WERI-Rb-1 (cell line): ENCODE data around the gene TMEM243.
"Not testable (repeated sequence)": the region's sequence is repeated elsewhere in the genome, so short reads cannot be mapped to it uniquely, and the experiment has no call there.

Source experiments
- DNase-seq: peaks from one replicate; pipeline ENCODE4 v3.0.0-alpha.2; 2020
- H3K27ac ChIP-seq: fragments of 250-450 bp; sonication (Bioruptor Pico); 2 replicates; pipeline ENCODE4 v1.5.1; 2020; ENCODE audit warnings: mild to moderate bottlenecking, moderate library complexity
- H3K27me3 ChIP-seq: fragments of 250-450 bp; sonication (Bioruptor Pico); 2 replicates; pipeline ENCODE4 v1.5.1; 2021; ENCODE audit warnings: mild to moderate bottlenecking, low read depth, moderate library complexity; ENCODE audit not compliant: insufficient read depth, severe bottlenecking
- H3K36me3 ChIP-seq: fragments of 250-450 bp; sonication (Bioruptor Pico); 2 replicates; pipeline ENCODE4 v1.5.1; 2020; ENCODE audit warnings: mild to moderate bottlenecking, moderate library complexity
- H3K4me3 ChIP-seq: 2 replicates; pipeline ENCODE4 v1.5.1; 2011; ENCODE audit warnings: low read depth, mild to moderate bottlenecking, control low read depth, low read length
- H3K9me3 ChIP-seq: fragments of 250-450 bp; sonication (Bioruptor Pico); 2 replicates; pipeline ENCODE4 v1.5.1; 2021; ENCODE audit warnings: mild to moderate bottlenecking, moderate library complexity; ENCODE audit not compliant: severe bottlenecking
- TF ChIP-seq, protein P1 (sequence below): IDR thresholded peaks from 2 replicates; pipeline ENCODE4 v1.5.1; 2011; ENCODE audit warnings: low read depth, mild to moderate bottlenecking, control low read depth, inconsistent platforms, low read length

TMEM243 gene

DNA sequence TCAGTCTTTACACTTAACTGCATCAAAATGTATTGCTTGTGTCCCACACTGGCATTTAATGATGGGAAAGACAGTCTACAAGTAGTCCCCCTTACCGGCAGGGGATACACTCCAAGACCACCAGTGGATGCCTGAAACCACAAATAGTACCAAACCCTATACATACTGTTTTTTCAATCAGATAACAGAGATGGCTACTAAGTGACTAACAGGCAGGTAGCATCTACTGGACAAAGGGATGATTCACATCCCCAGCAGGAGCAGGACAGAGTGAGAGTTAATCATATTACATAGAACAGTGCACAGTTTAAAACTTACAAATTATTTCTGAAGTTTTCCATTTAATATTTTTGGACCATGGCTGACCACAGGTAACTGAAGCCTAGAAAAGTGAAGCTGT lies 13.2 kb downstream of the TMEM243 start:
- no peak for DNase-seq
- Histone ChIP-seq H3K36me3 (peaks cover 37% of the 10 kb centered on the region), H3K9me3 (peaks cover 19% of the 10 kb centered on the region), H3K27me3 (no peaks in the 10 kb centered on the region), H3K4me3 (no peak overlapping the region), H3K27ac (no peak overlapping the region)
- TF ChIP-seq, protein P1, sequence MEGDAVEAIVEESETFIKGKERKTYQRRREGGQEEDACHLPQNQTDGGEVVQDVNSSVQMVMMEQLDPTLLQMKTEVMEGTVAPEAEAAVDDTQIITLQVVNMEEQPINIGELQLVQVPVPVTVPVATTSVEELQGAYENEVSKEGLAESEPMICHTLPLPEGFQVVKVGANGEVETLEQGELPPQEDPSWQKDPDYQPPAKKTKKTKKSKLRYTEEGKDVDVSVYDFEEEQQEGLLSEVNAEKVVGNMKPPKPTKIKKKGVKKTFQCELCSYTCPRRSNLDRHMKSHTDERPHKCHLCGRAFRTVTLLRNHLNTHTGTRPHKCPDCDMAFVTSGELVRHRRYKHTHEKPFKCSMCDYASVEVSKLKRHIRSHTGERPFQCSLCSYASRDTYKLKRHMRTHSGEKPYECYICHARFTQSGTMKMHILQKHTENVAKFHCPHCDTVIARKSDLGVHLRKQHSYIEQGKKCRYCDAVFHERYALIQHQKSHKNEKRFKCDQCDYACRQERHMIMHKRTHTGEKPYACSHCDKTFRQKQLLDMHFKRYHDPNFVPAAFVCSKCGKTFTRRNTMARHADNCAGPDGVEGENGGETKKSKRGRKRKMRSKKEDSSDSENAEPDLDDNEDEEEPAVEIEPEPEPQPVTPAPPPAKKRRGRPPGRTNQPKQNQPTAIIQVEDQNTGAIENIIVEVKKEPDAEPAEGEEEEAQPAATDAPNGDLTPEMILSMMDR, result no peak

DNA sequence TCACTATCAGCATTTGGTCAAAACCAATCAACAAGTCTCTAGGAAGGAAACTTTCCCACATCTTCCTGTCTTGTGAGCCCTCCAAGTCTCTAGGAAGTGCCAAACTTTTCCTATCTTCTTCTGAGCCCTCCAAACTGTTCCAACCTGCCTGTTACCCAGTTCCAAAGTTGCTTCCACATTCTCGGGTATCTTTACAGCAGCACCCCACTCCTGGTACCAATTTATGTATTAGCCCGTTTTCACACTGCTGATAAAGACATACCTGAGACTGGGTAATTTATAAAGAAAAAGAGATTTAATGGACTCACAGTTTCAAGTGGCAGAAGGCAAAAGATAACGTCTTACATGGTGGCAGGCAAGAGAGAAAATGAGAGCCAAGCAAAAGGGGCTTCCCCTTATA lies 13.8 kb downstream of the TMEM243 start:
- not testable (repeated sequence) for DNase-seq, H3K27me3 ChIP-seq, H3K27ac ChIP-seq, H3K4me3 ChIP-seq
- Histone ChIP-seq H3K9me3 (peaks cover 19% of the 10 kb centered on the region), H3K36me3 (peaks cover 37% of the 10 kb centered on the region)

DNA sequence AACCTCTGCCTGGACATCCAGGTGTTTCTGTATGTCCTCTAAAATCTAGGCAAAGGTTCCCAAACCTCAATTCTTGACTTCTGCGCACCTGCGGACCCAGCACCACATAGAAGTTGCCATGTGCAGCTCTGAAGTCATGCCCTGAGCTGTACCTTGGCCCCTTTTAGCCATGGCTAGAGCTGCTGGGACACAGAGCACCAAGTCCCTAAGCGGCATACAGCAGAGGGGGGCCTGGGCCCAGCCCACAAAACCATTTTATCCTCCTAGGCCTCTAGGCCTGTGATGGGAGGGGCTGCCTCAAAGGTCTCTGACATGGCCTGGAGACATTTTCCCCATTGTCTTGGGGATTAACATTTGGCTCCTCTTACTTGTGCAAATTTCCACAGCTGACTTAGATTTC lies 14.6 kb downstream of the TMEM243 start:
- peaks cover 19% of the 10 kb centered on the region for H3K9me3 ChIP-seq
- no peaks in the 10 kb centered on the region for H3K27me3 ChIP-seq
- TF ChIP-seq, protein P1, result no peak
- no peak overlapping the region for H3K4me3 ChIP-seq
- peaks cover 38% of the 10 kb centered on the region for H3K36me3 ChIP-seq
- no peak for DNase-seq
- no peak overlapping the region for H3K27ac ChIP-seq

DNA sequence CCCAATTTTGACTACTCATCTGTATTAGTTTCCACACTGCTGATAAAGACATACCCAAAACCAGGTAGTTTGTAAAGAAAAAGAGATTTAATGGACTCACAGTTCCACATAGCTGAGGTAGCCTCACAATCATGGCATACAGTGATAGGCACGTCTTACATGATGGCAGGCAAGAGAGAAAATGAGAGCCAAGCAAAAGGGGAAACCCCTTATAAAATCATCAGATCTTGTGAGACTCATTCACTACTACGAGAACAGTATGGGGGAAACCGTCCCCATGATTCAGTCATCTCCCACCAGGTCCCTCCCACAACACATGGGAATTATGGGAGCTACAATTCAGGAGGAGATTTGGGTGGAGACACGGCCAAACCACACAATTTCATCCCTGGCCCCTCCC lies 15.6 kb downstream of the TMEM243 start:
- DNase-seq, H3K4me3 ChIP-seq, H3K27ac ChIP-seq, H3K27me3 ChIP-seq: not testable (repeated sequence)
- Histone ChIP-seq H3K36me3 (peaks cover 38% of the 10 kb centered on the region), H3K9me3 (peaks cover 19% of the 10 kb centered on the region)

DNA sequence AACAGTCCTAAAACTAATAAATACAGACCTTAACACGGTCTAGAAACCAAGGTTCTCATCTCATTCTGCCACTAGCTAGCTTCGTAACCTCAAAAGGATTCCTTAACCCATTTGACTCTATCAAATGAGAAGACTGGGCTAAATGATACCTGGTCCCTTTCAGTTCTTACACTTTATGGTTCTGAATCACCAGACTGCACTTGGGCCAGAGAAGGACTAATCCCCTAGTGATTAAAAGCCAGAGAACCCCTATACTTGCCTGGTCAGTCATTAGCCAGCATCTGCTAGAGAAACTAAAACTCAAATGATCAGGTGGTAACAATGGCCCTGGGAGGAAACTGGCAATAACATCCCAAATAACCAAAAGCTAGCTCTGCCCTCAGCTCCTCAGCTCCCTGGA lies 16.8 kb downstream of the TMEM243 start:
- peaks cover 19% of the 10 kb centered on the region for H3K9me3 ChIP-seq
- H3K27me3 ChIP-seq, result no peaks in the 10 kb centered on the region
- peaks cover 41% of the 10 kb centered on the region for H3K36me3 ChIP-seq
- no peak overlapping the region for H3K4me3 ChIP-seq
- TF ChIP-seq, protein P1, result no peak
- DNase-seq, result no peak
- no peak overlapping the region for H3K27ac ChIP-seq

DNA sequence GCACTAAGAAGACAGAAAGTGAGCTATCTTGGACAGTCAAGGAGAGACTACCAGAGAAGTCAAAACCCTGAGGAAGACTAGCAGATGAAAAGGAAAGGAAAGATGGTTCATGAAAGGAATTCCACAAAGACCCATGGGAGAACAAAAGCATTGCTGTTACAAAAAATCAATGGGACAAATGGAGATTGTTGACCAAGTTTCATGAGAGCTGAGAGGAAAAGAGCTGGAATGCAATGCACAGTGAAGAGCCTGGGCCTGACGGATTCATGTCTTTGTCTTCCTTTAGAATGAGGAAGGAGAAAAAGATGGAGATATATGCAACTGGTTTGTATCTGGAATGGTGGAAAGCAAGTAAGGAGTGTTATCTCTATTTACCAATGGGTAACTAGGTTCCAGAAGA lies 17.3 kb downstream of the TMEM243 start:
- TF ChIP-seq, protein P1, result no peak
- Histone ChIP-seq H3K27me3 (no peaks in the 10 kb centered on the region), H3K4me3 (no peak overlapping the region), H3K36me3 (peaks cover 45% of the 10 kb centered on the region), H3K9me3 (peaks cover 19% of the 10 kb centered on the region), H3K27ac (no peak overlapping the region)
- DNase-seq, result no peak

DNA sequence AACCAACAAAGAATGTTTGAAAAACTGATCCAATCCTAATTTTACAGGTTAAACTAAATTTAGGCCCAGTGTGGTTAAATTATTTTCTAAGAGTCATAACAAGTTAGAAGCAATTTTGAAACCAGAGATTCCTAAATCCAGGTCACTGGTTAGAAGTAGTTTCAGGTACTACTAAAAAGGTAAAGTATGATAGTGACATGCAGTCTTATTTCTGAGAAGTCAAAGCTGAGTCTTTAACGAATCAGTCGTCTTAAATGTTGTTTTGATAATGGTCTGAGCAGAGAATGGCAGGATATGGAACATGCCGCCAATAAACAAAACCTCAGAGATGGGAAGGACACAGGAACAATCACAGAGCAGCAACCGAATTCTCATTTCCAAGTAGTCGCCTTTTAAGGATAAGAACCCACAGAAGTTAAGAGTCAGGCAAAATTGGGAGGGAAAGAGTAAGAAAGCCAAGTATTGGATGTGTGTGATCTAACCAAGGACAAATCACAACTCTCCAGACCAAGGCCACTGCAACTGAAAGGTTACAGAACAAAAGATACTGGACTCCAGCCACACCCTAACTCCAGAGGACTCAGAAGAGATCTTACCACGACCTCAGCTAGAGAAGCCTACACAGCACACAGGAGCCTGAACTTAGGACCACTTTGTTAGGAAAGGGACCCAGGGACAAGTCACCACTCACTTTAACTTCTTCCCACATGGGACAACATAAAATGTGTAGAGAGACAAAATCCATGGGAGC lies 19.7 kb downstream of the TMEM243 start:
- TF ChIP-seq, protein P1, result no peak
- no peak overlapping the region for H3K27ac ChIP-seq
- H3K4me3 ChIP-seq, result no peak overlapping the region
- H3K27me3 ChIP-seq, result no peaks in the 10 kb centered on the region
- peaks cover 58% of the 10 kb centered on the region for H3K36me3 ChIP-seq
- DNase-seq, result no peak
- peaks cover 5% of the 10 kb centered on the region for H3K9me3 ChIP-seq
